HG02970 (cell line): ENCODE measurements around the gene SNX8.
A peak's percentile ranks its signal among the peaks of the same experiment; 100 is the strongest.

ENCODE experiments used
- ATAC-seq: cut with Tn5 transposase; IDR thresholded peaks from one replicate; pipeline ENCODE4 v1.9.1; 2021; ENCODE audit warnings: mild to moderate bottlenecking, moderate library complexity, moderate number of reproducible peaks; ENCODE audit not compliant: unreplicated experiment, low FRiP score

The SNX8 gene

GRCh38 chr7:2251381-2251780 lies 62.9 kb downstream of the SNX8 start:
- ATAC-seq: no peak

- no peak for ATAC-seq
Observed at GRCh38 chr7:2249744-2250323, 64.4 kb downstream of the SNX8 start.

GRCh38 chr7:2248984-2249694 lies 65.1 kb downstream of the SNX8 start:
- no peak for ATAC-seq

- ATAC-seq: no peak
Observed at GRCh38 chr7:2247141-2247995, 66.9 kb downstream of the SNX8 start.

GRCh38 chr7:2245883-2246675 lies 68.2 kb downstream of the SNX8 start:
- no peak for ATAC-seq

- no peak for ATAC-seq
Observed at GRCh38 chr7:2244404-2244995, 69.7 kb downstream of the SNX8 start.

- no peak for ATAC-seq
Observed at GRCh38 chr7:2243458-2243857, 70.8 kb downstream of the SNX8 start.

GRCh38 chr7:2242541-2243429 lies 71.5 kb downstream of the SNX8 start:
- no peak for ATAC-seq

- peak; percentile 72 for ATAC-seq
Observed at GRCh38 chr7:2241580-2242540, 72.4 kb downstream of the SNX8 start, which contains the start of the genes MRM2 and NUDT1. TSS of gene MRM2 (minus strand) at chr7:2242205. CDS start at chr7:2242169, 36 bp downstream. TSS of gene NUDT1 (plus strand) at chr7:2242226. CDS start at chr7:2244575, 2,349 bp downstream.

- ATAC-seq: no peak
Observed at GRCh38 chr7:2239242-2239641, 75.0 kb downstream of the SNX8 start.

GRCh38 chr7:2237109-2237602 lies 77.1 kb downstream of the SNX8 start:
- no peak for ATAC-seq

GRCh38 chr7:2233926-2234325 lies 80.3 kb downstream of the SNX8 start:
- no peak for ATAC-seq

- ATAC-seq: no peak
Observed at GRCh38 chr7:2232766-2233520, 81.3 kb downstream of the SNX8 start, which contains the start of gene MAD1L1. TSS of gene MAD1L1 (minus strand) at chr7:2232945. CDS start at chr7:2230133, 2,812 bp downstream.

- no peak for ATAC-seq
Observed at GRCh38 chr7:2231992-2232765, 82.1 kb downstream of the SNX8 start.

GRCh38 chr7:2230882-2231281 lies 83.4 kb downstream of the SNX8 start:
- no peak for ATAC-seq

- ATAC-seq: no peak
Observed at GRCh38 chr7:2230226-2230625, 84.0 kb downstream of the SNX8 start.
